Progenitor cell of endocrine pancreas (in vitro differentiated cells): ENCODE measurements around the gene APEH. TPM values are rescaled to one million over a fixed set of nuclear protein-coding genes. Genes with fewer than 3 reads are reported as not detected.

Experiments
- DNase-seq: peaks from one replicate; pipeline ENCODE4 v3.0.0; 2021; ENCODE audit warnings: low spot score; ENCODE audit not compliant: unreplicated experiment
- H3K27ac Mint-ChIP-seq: 2 replicates; pipeline ENCODE4 v1.8.0; 2021; ENCODE audit warnings: mild to moderate bottlenecking, moderate library complexity, mixed read lengths
- H3K27me3 Mint-ChIP-seq: 2 replicates; pipeline ENCODE4 v1.8.0; 2021; ENCODE audit warnings: mixed read lengths
- H3K36me3 Mint-ChIP-seq: 2 replicates; pipeline ENCODE4 v1.8.0; 2022; ENCODE audit warnings: mixed read lengths; ENCODE audit not compliant: insufficient read depth
- H3K4me1 Mint-ChIP-seq: 2 replicates; pipeline ENCODE4 v1.8.0; 2021; ENCODE audit warnings: low read depth, mixed read lengths
- H3K4me3 Mint-ChIP-seq: 2 replicates; pipeline ENCODE4 v1.8.0; 2021; ENCODE audit warnings: low read depth, mild to moderate bottlenecking, moderate library complexity, mixed read lengths
- H3K9me3 Mint-ChIP-seq: 2 replicates; pipeline ENCODE4 v1.8.0; 2021; ENCODE audit warnings: low read depth, mixed read lengths
- CTCF ChIP-seq: fragments of 200-600 bp; sonication (generic); IDR thresholded peaks from one replicate; pipeline ENCODE4 v1.5.0; 2021; ENCODE audit warnings: antibody characterized with exemption, mild to moderate bottlenecking; ENCODE audit not compliant: unreplicated experiment
- total RNA-seq: library from RNA; stranded (reverse); gene quantifications from 2 replicates; pipeline ENCODE4 v1.2.1, GENCODE V29; 2021

Gene APEH
- total RNA-seq, 1 donor from 2014 or later, result 160 TPM

- TF ChIP-seq CTCF, result no peak
These were observed 24.6 kb upstream of the APEH start for GRCh38 chr3:49649576-49649975.

GRCh38 chr3:49650177-49650576 is 24.0 kb upstream of the APEH start:
- H3K4me3 Mint-ChIP-seq, result no peak overlapping the region
- DNase-seq, result no peak
- no peaks in the 10 kb centered on the region for H3K36me3 Mint-ChIP-seq
- peaks cover 4% of the 10 kb centered on the region for H3K4me1 Mint-ChIP-seq
- no peak overlapping the region for H3K27ac Mint-ChIP-seq
- H3K9me3 Mint-ChIP-seq, result no peaks in the 10 kb centered on the region
- H3K27me3 Mint-ChIP-seq, result no peaks in the 10 kb centered on the region
- TF ChIP-seq CTCF, result no peak

More at GRCh38 chr3:49649576-49649975, 24.6 kb upstream of the APEH start:
- Mint-ChIP-seq H3K4me3 (no peak overlapping the region), H3K9me3 (no peaks in the 10 kb centered on the region), H3K36me3 (no peaks in the 10 kb centered on the region), H3K27ac (no peak overlapping the region), H3K4me1 (peaks cover 4% of the 10 kb centered on the region), H3K27me3 (no peaks in the 10 kb centered on the region)
- DNase-seq, result no peak

- no peak for DNase-seq
- Mint-ChIP-seq H3K27me3 (no peaks in the 10 kb centered on the region), H3K27ac (no peak overlapping the region), H3K9me3 (no peaks in the 10 kb centered on the region), H3K4me1 (peaks cover 4% of the 10 kb centered on the region), H3K36me3 (no peaks in the 10 kb centered on the region), H3K4me3 (no peak overlapping the region)
- no peak for TF ChIP-seq CTCF
These were observed 23.5 kb upstream of the APEH start for GRCh38 chr3:49650637-49651036.

GRCh38 chr3:49652218-49652902 is 21.8 kb upstream of the APEH start:
- Mint-ChIP-seq H3K27ac (no peak overlapping the region), H3K9me3 (no peaks in the 10 kb centered on the region), H3K4me3 (no peak overlapping the region), H3K36me3 (no peaks in the 10 kb centered on the region), H3K27me3 (no peaks in the 10 kb centered on the region), H3K4me1 (peaks cover 3% of the 10 kb centered on the region)
- no peak for TF ChIP-seq CTCF
- DNase-seq, result no peak

GRCh38 chr3:49652903-49653415 is 21.2 kb upstream of the APEH start:
- no peaks in the 10 kb centered on the region for H3K36me3 Mint-ChIP-seq
- H3K4me1 Mint-ChIP-seq, result no peaks in the 10 kb centered on the region
- H3K27ac Mint-ChIP-seq, result no peak overlapping the region
- no peak for TF ChIP-seq CTCF
- H3K27me3 Mint-ChIP-seq, result no peaks in the 10 kb centered on the region
- no peaks in the 10 kb centered on the region for H3K9me3 Mint-ChIP-seq
- DNase-seq, result no peak
- no peak overlapping the region for H3K4me3 Mint-ChIP-seq
